ENCODE data around the gene CARS2.

DNA sequence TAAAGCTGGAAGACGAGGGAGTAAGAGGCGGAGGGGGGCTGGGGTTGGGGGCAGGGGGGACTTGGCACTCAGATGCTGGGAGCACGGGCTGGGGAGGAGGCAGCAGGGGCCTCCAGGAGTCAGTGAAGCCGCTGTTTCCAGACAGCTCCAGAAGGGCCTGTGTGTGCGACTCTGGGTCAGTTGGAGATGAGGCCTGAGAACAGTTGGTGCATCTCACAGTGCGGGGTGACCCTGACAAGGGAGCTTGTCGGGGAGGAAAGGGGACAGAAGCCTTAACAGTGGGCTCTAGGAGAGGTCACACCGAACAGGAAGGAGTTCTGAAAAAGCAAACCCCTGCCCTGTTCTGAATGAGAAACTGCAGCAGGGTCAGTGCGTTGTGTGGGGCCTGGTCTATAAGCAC lies 79.4 kb downstream of the CARS2 start:
- TF ChIP-seq, protein P1, sequence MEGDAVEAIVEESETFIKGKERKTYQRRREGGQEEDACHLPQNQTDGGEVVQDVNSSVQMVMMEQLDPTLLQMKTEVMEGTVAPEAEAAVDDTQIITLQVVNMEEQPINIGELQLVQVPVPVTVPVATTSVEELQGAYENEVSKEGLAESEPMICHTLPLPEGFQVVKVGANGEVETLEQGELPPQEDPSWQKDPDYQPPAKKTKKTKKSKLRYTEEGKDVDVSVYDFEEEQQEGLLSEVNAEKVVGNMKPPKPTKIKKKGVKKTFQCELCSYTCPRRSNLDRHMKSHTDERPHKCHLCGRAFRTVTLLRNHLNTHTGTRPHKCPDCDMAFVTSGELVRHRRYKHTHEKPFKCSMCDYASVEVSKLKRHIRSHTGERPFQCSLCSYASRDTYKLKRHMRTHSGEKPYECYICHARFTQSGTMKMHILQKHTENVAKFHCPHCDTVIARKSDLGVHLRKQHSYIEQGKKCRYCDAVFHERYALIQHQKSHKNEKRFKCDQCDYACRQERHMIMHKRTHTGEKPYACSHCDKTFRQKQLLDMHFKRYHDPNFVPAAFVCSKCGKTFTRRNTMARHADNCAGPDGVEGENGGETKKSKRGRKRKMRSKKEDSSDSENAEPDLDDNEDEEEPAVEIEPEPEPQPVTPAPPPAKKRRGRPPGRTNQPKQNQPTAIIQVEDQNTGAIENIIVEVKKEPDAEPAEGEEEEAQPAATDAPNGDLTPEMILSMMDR (IDR thresholded peaks at IDR 0.05): no peak
- TF ChIP-seq POLR2A (IDR thresholded peaks at IDR 0.05; ENCODE audit: low read depth) (no peak), POLR2AphosphoS5 (IDR thresholded peaks at IDR 0.05) (no peak)

Measured in esophagus muscularis mucosa (tissue), 3 donors.